Lower leg skin (tissue), 3 donors: ENCODE data around the gene SF1.

ENCODE experiments used
- CTCF ChIP-seq, 3 donors: fragments of 450-650 bp; IDR thresholded peaks; one replicate each; pipeline ENCODE4 v1.5.1; 2016; ENCODE audit warnings: antibody characterized with exemption in 3 of 3, mild to moderate bottlenecking in 3 of 3, moderate library complexity in 2 of 3
- POLR2A ChIP-seq, 2 donors: fragments of 450-650 bp; IDR thresholded peaks; one replicate each; pipeline ENCODE4 v1.6.1; 2016 to 2017; ENCODE audit warnings: antibody characterized with exemption in 2 of 2, mild to moderate bottlenecking in 1 of 2, moderate library complexity in 1 of 2

DNA sequence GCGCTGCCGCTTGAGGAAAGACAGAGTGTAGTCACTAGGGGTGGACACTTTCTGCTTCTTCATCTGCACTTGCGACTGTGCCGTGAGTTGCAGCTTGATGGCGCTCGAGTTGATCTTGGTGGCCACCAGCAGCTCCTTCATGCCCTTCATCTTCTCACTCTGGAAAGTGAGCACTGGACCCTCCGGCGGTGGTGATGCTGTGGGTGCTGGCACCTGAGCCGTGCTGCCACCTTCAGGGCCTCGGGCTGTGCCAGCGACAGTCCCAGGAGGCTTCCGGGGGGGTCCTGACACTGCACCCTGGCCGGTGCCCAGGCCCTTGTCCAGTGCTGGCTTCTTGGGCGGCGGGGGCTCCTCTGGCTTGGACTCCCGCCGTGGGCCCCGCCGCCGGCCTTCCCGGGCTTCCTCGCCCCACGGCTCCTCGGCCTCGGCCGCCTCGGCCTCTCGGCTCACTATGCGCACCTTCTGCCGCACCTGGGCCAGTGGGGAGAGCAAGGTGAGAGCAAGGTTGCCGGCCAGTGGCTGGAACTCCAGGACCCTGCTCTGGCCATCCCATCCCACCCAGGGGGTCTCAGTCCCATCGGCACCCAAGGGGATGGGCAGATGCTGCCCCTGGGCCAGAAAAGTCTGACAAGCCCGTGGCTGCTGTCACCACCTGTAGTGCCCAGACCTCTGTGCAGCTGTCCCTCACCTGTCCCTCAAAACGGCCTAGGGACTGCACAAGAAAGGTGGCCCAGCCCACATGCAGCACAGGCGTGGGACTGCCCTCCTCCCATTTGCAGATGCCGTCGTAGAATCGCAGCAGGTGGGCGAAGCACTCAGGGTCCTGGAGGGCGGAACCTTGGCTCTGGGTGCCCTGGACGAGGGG lies 26.2 kb upstream of the SF1 start:
- TF ChIP-seq CTCF (IDR thresholded peaks at IDR 0.05), result no peak
- no peak for TF ChIP-seq POLR2A (IDR thresholded peaks at IDR 0.05)
